22Rv1 (cell line): ENCODE results near the gene PSMD4.

Experiments
- CTCF ChIP-seq: fragments of 450-650 bp; IDR thresholded peaks from 2 replicates; pipeline ENCODE4 v1.5.1; 2017; ENCODE audit warnings: mild to moderate bottlenecking
- ZFX ChIP-seq: fragments of 450-650 bp; IDR thresholded peaks from 2 replicates; pipeline ENCODE4 v1.6.1; 2017; ENCODE audit warnings: antibody characterized with exemption, borderline replicate concordance

GRCh38 chr1:151311589-151312331 is 57.2 kb downstream of the PSMD4 start:
- TF ChIP-seq CTCF: no peak
- no peak for TF ChIP-seq ZFX
